ENCODE results near the gene PCDHGA10.
A peak's percentile ranks its signal among the peaks of the same experiment; 100 is the strongest.
"Not testable (repeated sequence)": the region's sequence is repeated elsewhere in the genome, so short reads cannot be mapped to it uniquely, and the experiment has no call there.

Gene PCDHGA10

GRCh38 chr5:141393267-141393666, 19.5 kb upstream of the PCDHGA10 start:
- no peak for DNase-seq

GRCh38 chr5:141394401-141395187, 18.2 kb upstream of the PCDHGA10 start:
- DNase-seq = not testable (repeated sequence)

GRCh38 chr5:141397756-141398551, 14.8 kb upstream of the PCDHGA10 start, which contains the start of gene PCDHGB5:
Gene PCDHGB5, plus strand, starts transcription at chr5:141397947. Its CDS starts 181 bp downstream, at chr5:141398128.
- not testable (repeated sequence) for DNase-seq

- no peak for DNase-seq
Measured at GRCh38 chr5:141398608-141399007, 14.2 kb upstream of the PCDHGA10 start.

- no peak for DNase-seq
Measured at GRCh38 chr5:141399555-141400258, 13.1 kb upstream of the PCDHGA10 start.

GRCh38 chr5:141402553-141403243, 10.1 kb upstream of the PCDHGA10 start, which contains the start of gene PCDHGA9:
Gene PCDHGA9, plus strand, starts transcription at chr5:141402778. Its CDS starts 175 bp downstream, at chr5:141402953.
- no peak for DNase-seq

- DNase-seq = no peak
Measured at GRCh38 chr5:141403387-141403786, 9.4 kb upstream of the PCDHGA10 start.

GRCh38 chr5:141407790-141408505, 4.8 kb upstream of the PCDHGA10 start, which contains the start of gene PCDHGB6:
Gene PCDHGB6, plus strand, starts transcription at chr5:141408021. Its CDS starts 182 bp downstream, at chr5:141408203.
- DNase-seq = not testable (repeated sequence)

- DNase-seq = no peak
Measured at GRCh38 chr5:141409598-141410306, 3.0 kb upstream of the PCDHGA10 start.

GRCh38 chr5:141411575-141411974, 1.2 kb upstream of the PCDHGA10 start:
- no peak for DNase-seq

- no peak for DNase-seq
Measured at GRCh38 chr5:141413540-141414069, 818 bp downstream of the PCDHGA10 start.

GRCh38 chr5:141414548-141415274, 1.9 kb downstream of the PCDHGA10 start:
- not testable (repeated sequence) for DNase-seq

- not testable (repeated sequence) for DNase-seq
Measured at GRCh38 chr5:141415275-141415618, 2.5 kb downstream of the PCDHGA10 start.

- DNase-seq = peak; percentile 26
Measured at GRCh38 chr5:141417494-141418172, 4.8 kb downstream of the PCDHGA10 start, which contains the start of gene PCDHGB7. Gene PCDHGB7, plus strand, starts transcription at chr5:141417677. Its CDS starts 183 bp downstream, at chr5:141417860.

GRCh38 chr5:141419074-141419880, 6.5 kb downstream of the PCDHGA10 start:
- DNase-seq = no peak

- no peak for DNase-seq
Measured at GRCh38 chr5:141420855-141421488, 8.2 kb downstream of the PCDHGA10 start, which contains the start of gene PCDHGA11. Gene PCDHGA11, plus strand, starts transcription at chr5:141421051. Its CDS starts 177 bp downstream, at chr5:141421228.

- no peak for DNase-seq
Measured at GRCh38 chr5:141421489-141421855, 8.7 kb downstream of the PCDHGA10 start.

Measured in NCI-H2107 (cell line).